ENCODE results near the gene TIAM2.

TIAM2 gene

GRCh38 chr6:155274533-155274932 lies 279.4 kb downstream of the TIAM2 start:
- Mint-ChIP-seq H3K4me1 (peaks cover 30% of the 10 kb centered on the region), H3K27ac (no peak overlapping the region), H3K4me3 (no peak overlapping the region), H3K27me3 (ENCODE audit: low read depth) (no peaks in the 10 kb centered on the region), H3K36me3 (ENCODE audit: low read depth) (peaks cover 17% of the 10 kb centered on the region), H3K9me3 (no peaks in the 10 kb centered on the region)
- no peak for TF ChIP-seq CTCF (IDR thresholded peaks at IDR 0.05; ENCODE audit: unreplicated experiment in 3 of 3)

- Mint-ChIP-seq H3K27ac (peak overlapping the region in 2 of 3 experiments; percentile 71 to 80), H3K9me3 (no peaks in the 10 kb centered on the region), H3K4me1 (peaks cover 21% of the 10 kb centered on the region), H3K4me3 (no peak overlapping the region), H3K27me3 (ENCODE audit: low read depth) (no peaks in the 10 kb centered on the region), H3K36me3 (ENCODE audit: low read depth) (peaks cover 19% of the 10 kb centered on the region)
- TF ChIP-seq CTCF (IDR thresholded peaks at IDR 0.05; ENCODE audit: unreplicated experiment in 3 of 3): no peak
Observed at GRCh38 chr6:155275808-155276480, 280.8 kb downstream of the TIAM2 start.

- Mint-ChIP-seq H3K4me1 (peaks cover 21% of the 10 kb centered on the region), H3K27me3 (ENCODE audit: low read depth) (no peaks in the 10 kb centered on the region), H3K36me3 (ENCODE audit: low read depth) (peaks cover 19% of the 10 kb centered on the region), H3K9me3 (no peaks in the 10 kb centered on the region), H3K4me3 (no peak overlapping the region), H3K27ac (peak overlapping the region in 2 of 3 experiments; percentile 38 to 80)
- TF ChIP-seq CTCF (IDR thresholded peaks at IDR 0.05; ENCODE audit: unreplicated experiment in 3 of 3): no peak
Observed at GRCh38 chr6:155276638-155277037, 281.5 kb downstream of the TIAM2 start.

- Mint-ChIP-seq H3K4me1 (peaks cover 10% of the 10 kb centered on the region), H3K27me3 (ENCODE audit: low read depth) (no peaks in the 10 kb centered on the region), H3K9me3 (no peaks in the 10 kb centered on the region), H3K36me3 (ENCODE audit: low read depth) (peaks cover 26% of the 10 kb centered on the region), H3K27ac (no peak overlapping the region), H3K4me3 (no peak overlapping the region)
- TF ChIP-seq CTCF (IDR thresholded peaks at IDR 0.05; ENCODE audit: unreplicated experiment in 3 of 3): no peak
Observed at GRCh38 chr6:155278319-155279049, 283.4 kb downstream of the TIAM2 start.

- Mint-ChIP-seq H3K9me3 (no peaks in the 10 kb centered on the region), H3K36me3 (ENCODE audit: low read depth) (peaks cover 35% of the 10 kb centered on the region), H3K4me3 (no peak overlapping the region), H3K27me3 (ENCODE audit: low read depth) (no peaks in the 10 kb centered on the region), H3K27ac (no peak overlapping the region), H3K4me1 (peaks cover 4% of the 10 kb centered on the region)
- no peak for TF ChIP-seq CTCF (IDR thresholded peaks at IDR 0.05; ENCODE audit: unreplicated experiment in 3 of 3)
Observed at GRCh38 chr6:155284775-155285174, 289.7 kb downstream of the TIAM2 start.
